ENCODE data around the gene ZNF22. TPM values are rescaled to one million over a fixed set of nuclear protein-coding genes. Genes with fewer than 3 reads are reported as not detected.

ZNF22 gene
- total RNA-seq, 4 donors from 2014 or later, result 4.7 to 19.0 (median 8.0) TPM

- Histone ChIP-seq H3K9me3 (no peaks in the 10 kb centered on the region), H3K4me1 (peaks cover 0 to 10% (median 0%) of the 10 kb centered on the region in 4 donors), H3K36me3 (peaks cover 0 to 40% (median 0%) of the 10 kb centered on the region in 3 donors), H3K27me3 (no peaks in the 10 kb centered on the region), H3K4me3 (no peak overlapping the region), H3K27ac (no peak overlapping the region)
- DNase-seq, result no peak
- TF ChIP-seq, protein P1, sequence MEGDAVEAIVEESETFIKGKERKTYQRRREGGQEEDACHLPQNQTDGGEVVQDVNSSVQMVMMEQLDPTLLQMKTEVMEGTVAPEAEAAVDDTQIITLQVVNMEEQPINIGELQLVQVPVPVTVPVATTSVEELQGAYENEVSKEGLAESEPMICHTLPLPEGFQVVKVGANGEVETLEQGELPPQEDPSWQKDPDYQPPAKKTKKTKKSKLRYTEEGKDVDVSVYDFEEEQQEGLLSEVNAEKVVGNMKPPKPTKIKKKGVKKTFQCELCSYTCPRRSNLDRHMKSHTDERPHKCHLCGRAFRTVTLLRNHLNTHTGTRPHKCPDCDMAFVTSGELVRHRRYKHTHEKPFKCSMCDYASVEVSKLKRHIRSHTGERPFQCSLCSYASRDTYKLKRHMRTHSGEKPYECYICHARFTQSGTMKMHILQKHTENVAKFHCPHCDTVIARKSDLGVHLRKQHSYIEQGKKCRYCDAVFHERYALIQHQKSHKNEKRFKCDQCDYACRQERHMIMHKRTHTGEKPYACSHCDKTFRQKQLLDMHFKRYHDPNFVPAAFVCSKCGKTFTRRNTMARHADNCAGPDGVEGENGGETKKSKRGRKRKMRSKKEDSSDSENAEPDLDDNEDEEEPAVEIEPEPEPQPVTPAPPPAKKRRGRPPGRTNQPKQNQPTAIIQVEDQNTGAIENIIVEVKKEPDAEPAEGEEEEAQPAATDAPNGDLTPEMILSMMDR (IDR thresholded peaks at IDR 0.05), result no peak
- no peak for TF ChIP-seq POLR2A (IDR thresholded peaks at IDR 0.05)
These were observed 14.1 kb upstream of the ZNF22 start for GRCh38 chr10:44986670-44987069.

DNA sequence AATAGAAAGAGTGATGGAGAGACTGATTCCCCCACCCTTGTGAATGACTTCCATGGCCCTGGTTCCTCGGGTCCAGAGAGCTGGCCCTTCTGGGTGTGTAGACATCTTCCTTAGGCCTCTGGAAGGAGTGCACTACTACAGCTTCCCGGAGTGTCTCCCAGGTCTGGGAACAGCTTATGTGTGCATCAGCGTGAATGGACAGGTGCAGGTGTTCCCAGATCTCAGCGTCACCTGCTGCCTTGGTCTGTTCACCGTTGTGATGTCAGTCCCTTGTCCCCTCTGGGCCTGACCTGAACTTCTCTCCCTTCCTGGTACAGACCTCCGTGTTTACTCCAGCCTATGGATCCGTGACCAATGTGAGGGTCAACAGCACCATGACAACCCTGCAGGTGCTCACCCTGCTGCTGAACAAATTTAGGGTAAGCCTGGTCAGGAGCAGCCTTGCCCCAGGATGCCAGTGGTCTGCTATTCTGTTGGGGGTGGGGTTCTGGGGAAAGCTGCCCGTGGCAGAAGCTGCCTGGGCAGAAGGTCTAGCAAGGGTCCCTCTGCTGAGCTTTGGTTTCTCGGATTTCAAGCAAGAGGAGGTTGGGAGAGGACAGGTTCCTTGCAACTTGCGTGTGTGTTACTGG is 11.7 kb upstream of the ZNF22 start:
- H3K27ac ChIP-seq, result no peak overlapping the region
- no peak for DNase-seq

GRCh38 chr10:44989597-44990301 is 11.0 kb upstream of the ZNF22 start:
- TF ChIP-seq, protein P1 (IDR thresholded peaks at IDR 0.05), result no peak
- no peak for TF ChIP-seq POLR2A (IDR thresholded peaks at IDR 0.05)
- H3K27ac ChIP-seq, result no peak overlapping the region
- no peaks in the 10 kb centered on the region for H3K27me3 ChIP-seq
- H3K4me3 ChIP-seq, result no peak overlapping the region
- peaks cover 0 to under 1% (median 0%) of the 10 kb centered on the region in 4 donors for H3K4me1 ChIP-seq
- DNase-seq, result no peak
- H3K9me3 ChIP-seq, result no peaks in the 10 kb centered on the region
- H3K36me3 ChIP-seq, result peaks cover 0 to 44% (median 0%) of the 10 kb centered on the region in 3 donors

More for the DNA sequence above, 11.7 kb upstream of the ZNF22 start:
- TF ChIP-seq, protein P1 (IDR thresholded peaks at IDR 0.05), result no peak
- Histone ChIP-seq H3K27me3 (no peaks in the 10 kb centered on the region), H3K4me3 (no peak overlapping the region), H3K36me3 (peaks cover 0 to 51% (median 0%) of the 10 kb centered on the region in 3 donors), H3K4me1 (no peaks in the 10 kb centered on the region), H3K9me3 (no peaks in the 10 kb centered on the region)

DNA sequence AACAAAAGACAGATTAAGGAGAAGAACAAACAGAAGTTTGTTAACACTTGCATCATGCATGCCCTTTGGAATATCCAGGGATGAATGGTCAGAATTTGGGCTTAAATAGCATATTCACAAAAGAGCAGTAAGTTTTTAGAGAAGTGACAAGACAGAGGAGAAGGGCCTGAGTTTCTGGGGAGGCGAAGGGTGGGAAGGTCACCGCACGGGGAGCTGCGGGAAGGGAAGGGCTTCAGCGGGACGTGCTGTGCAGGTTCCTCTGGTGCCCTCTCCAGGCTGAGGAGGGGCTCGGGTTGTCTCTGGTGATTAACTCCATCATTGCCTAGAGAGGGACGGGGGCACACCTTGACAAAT is 10.4 kb upstream of the ZNF22 start:
- DNase-seq, result no peak

GRCh38 chr10:44990965-44991364 is 9.8 kb upstream of the ZNF22 start:
- peaks cover 0 to 38% (median 0%) of the 10 kb centered on the region in 3 donors for H3K36me3 ChIP-seq
- H3K4me3 ChIP-seq, result no peak overlapping the region
- no peak overlapping the region for H3K27ac ChIP-seq
- no peaks in the 10 kb centered on the region for H3K9me3 ChIP-seq
- H3K4me1 ChIP-seq, result peaks cover 0 to 9% (median 1%) of the 10 kb centered on the region in 4 donors
- no peak for DNase-seq
- no peak for TF ChIP-seq POLR2A (IDR thresholded peaks at IDR 0.05)
- TF ChIP-seq, protein P1 (IDR thresholded peaks at IDR 0.05), result no peak
- H3K27me3 ChIP-seq, result no peaks in the 10 kb centered on the region

More for the DNA sequence above, 10.4 kb upstream of the ZNF22 start:
- H3K4me1 ChIP-seq, result peaks cover 0 to 5% (median 1%) of the 10 kb centered on the region in 4 donors
- peaks cover 0 to 39% (median 0%) of the 10 kb centered on the region in 3 donors for H3K36me3 ChIP-seq
- H3K27ac ChIP-seq, result no peak overlapping the region
- TF ChIP-seq, protein P1 (IDR thresholded peaks at IDR 0.05), result no peak
- no peak for TF ChIP-seq POLR2A (IDR thresholded peaks at IDR 0.05)
- no peaks in the 10 kb centered on the region for H3K27me3 ChIP-seq
- H3K9me3 ChIP-seq, result no peaks in the 10 kb centered on the region
- no peak overlapping the region for H3K4me3 ChIP-seq
